Pancreas (tissue), 10 donors: ENCODE data around the gene FBXW4. TPM values are rescaled to one million over a fixed set of nuclear protein-coding genes. Genes with fewer than 3 reads are reported as not detected.

ENCODE experiments used
- ATAC-seq, 4 donors: fragments of 200-7000 bp; cut with Tn5 transposase; one replicate each; pipeline versions ENCODE4 v1.8.0 to v1.9.1; 2020; ENCODE audit warnings: mild to moderate bottlenecking in 4 of 4, moderate library complexity in 4 of 4
- DNase-seq, 6 donors: peaks; one replicate each; pipeline ENCODE4 v3.0.0-alpha.2; 2020
- FAIRE-seq: peaks from 2 replicates; lab custom pipeline; 2012; peaks lifted over from hg19 to GRCh38; lab: Jason Lieb, UNC
- H3K27ac ChIP-seq, 4 donors: fragments of 200-600 bp; sonication (generic); 1 replicate in 3 of 4; 2 replicates in 1 of 4; pipeline versions ENCODE4 v1.5.0 to v1.8.0; 2020
- H3K27me3 ChIP-seq, 4 donors: fragments of 200-600 bp; one replicate each; pipeline ENCODE4 v1.8.0; 2021
- H3K36me3 ChIP-seq, 3 donors: fragments of 200-600 bp; sonication (generic) in 1 of 3; one replicate each; pipeline versions ENCODE4 v1.5.0 to v1.8.0; 2020 to 2021
- H3K4me1 ChIP-seq, 3 donors: fragments of 200-600 bp; one replicate each; pipeline ENCODE4 v1.8.0; 2021
- H3K4me3 ChIP-seq, 4 donors: fragments of 200-600 bp; sonication (generic) in 2 of 4; one replicate each; pipeline versions ENCODE4 v1.5.0 to v1.8.0; 2020 to 2021
- H3K9me3 ChIP-seq, 4 donors: fragments of 200-600 bp; one replicate each; pipeline ENCODE4 v1.8.0; 2021
- CTCF ChIP-seq, 4 donors: fragments of 200-600 bp; sonication (generic) in 3 of 4; IDR thresholded peaks; one replicate each; pipeline versions ENCODE4 v1.5.0 to v1.8.0; 2021; ENCODE audit warnings: antibody characterized with exemption in 4 of 4
- WGBS, 2 donors: extraction: QIAGEN DNeasy Blood & Tissue Kit; methylation state at CpG; one replicate each; pipeline ENCODE4 v1.1.7; 2013; 5-methylcytosine and 5-hydroxymethylcytosine counted together
- intact Hi-C, 3 donors: fragments of 100-400 bp; cut with DNase I; formaldehyde crosslinking; loops; one replicate each; pipeline versions ENCODE4 v1.11.1 to v1.14.2; 2022
- polyA plus RNA-seq, 2 donors: library from polyadenylated mRNA; stranded (reverse); fragments of 200-250 nt; gene quantifications; one replicate each; pipeline ENCODE4 v1.2.3, GENCODE V29; 2013
- total RNA-seq, 6 donors: library from RNA; stranded (reverse); fragmentation: NEBNext Ultra II Directional in 4 of 6; extraction: Animal tissue kit (Norgen Biotek cat#: 25700) in 4 of 6; gene quantifications; one replicate each; pipeline versions ENCODE4 v1.2.1 to v1.2.4, GENCODE V29; 2021 to 2023
- donor health status: healthy with polysubstance abuse.
- donor health status: DM: no; HTN: no; CAD: no; lungs with moderate emphysema.
- donor health status: DM: no; HTN: no; CAD: no.
- donor health status: control.
- donor health status: control.
- donor health status: Bipolar disorder and iron deficiency.
- donor health status: DM: yes; HTN: yes; CAD: no.
- donor health status: DM: no; HTN: no; CAD: no.
- donor health status: DM: no; HTN: no; CAD: no.
- donor health status: DM: yes; HTN: yes; CAD: no.

The FBXW4 gene
- total and polyA plus RNA-seq, 8 donors, result 32.3 to 49.4 (median 40.0) TPM

DNA sequence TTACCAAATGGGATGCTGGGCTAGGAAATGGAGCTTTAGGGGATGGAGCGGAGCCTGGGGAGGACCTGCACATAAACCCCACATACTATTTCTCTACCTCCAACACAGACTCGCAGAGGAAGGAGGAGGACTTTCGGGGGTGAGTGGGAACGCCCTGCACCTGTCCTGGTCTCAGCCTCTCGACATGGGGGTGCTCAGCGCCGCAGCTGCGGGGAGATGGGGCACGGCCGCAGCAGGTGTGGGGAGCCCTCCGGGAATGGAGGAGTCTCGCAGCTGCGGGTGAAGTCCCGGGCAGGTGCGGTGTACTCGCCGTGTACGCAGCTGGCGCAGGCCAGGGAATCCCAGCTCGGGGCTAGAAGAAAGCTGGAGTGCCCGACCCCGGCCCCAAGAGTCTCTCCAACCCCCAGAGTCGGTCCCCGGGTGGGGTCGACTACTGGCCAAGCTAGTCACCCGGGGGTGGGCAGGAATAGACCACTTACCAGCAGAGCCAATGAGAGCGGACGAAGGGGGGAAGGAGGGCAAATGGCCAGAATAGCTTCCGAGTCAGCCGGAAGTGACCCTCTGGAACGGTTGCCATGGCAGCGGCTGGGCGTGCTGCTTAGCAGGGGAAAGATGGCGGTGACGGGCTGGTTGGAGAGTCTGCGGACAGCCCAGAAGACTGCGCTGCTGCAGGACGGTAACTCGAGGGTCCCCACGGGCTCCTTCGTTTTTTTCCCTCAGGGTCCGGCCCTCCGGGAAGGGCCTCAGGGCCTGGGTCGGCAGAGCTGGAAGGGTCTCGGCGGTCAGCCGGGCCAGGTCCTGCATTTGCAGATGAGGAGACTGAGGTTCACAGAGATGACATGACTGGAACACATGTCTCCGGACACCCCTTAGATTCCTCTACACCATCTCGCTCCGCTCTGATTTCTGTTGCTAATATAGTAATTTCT is 107.0 kb downstream of the FBXW4 start, which contains the start of the genes DPCD and POLL:
DPCD (plus strand) TSS at position 597 of the 929 bp plus-strand sequence; CDS start at position 613, 16 bp downstream.
POLL (minus strand) TSS at position 533 of the 929 bp plus-strand sequence. CDS start 897 bp downstream, outside the sequence.
- peaks cover 3 to 8% (median 5%) of the 10 kb centered on the region in 3 donors for H3K4me1 ChIP-seq
- peak within 1 kb of the TSS; percentile 66 to 94 (median 88) for H3K4me3 ChIP-seq
- intact Hi-C loops, result no loop called here
- H3K27me3 ChIP-seq, result no peaks in the 10 kb centered on the region
- no peaks in the 10 kb centered on the region for H3K9me3 ChIP-seq
- ATAC-seq, result peak; percentile 97 to 99 (median 98)
- WGBS, 2 donors, result 0 to 1% methylated on average over 50 of the region's 50 CpGs
- H3K27ac ChIP-seq, result peak within 1 kb of the TSS in 3 of 4 donors; percentile 52 to 69 (median 56)
- H3K36me3 ChIP-seq, result no peaks in the 10 kb centered on the region
- peak; percentile 94 to 99 (median 98) for DNase-seq
- no peak for FAIRE-seq
- no peak for TF ChIP-seq CTCF (IDR thresholded peaks at IDR 0.05)

GRCh38 chr10:101585841-101586240 is 109.1 kb downstream of the FBXW4 start:
- ATAC-seq, result no peak

GRCh38 chr10:101580486-101581399 is 114.2 kb downstream of the FBXW4 start:
- FAIRE-seq (no peak), ATAC-seq (no peak), DNase-seq (no peak)
- H3K9me3 ChIP-seq, result no peaks in the 10 kb centered on the region
- H3K36me3 ChIP-seq, result peaks cover 0 to 16% (median 0%) of the 10 kb centered on the region in 3 donors
- intact Hi-C loops, result no loop called here
- no peaks in the 10 kb centered on the region for H3K4me1 ChIP-seq
- no peak overlapping the region for H3K27ac ChIP-seq
- 87 to 90% methylated on average over 10 of the region's 10 CpGs for WGBS, 2 donors
- TF ChIP-seq CTCF (IDR thresholded peaks at IDR 0.05), result no peak
- no peaks in the 10 kb centered on the region for H3K27me3 ChIP-seq
- H3K4me3 ChIP-seq, result no peak overlapping the region

More at GRCh38 chr10:101585841-101586240, 109.1 kb downstream of the FBXW4 start:
- Histone ChIP-seq H3K27ac (no peak overlapping the region), H3K4me3 (no peak overlapping the region), H3K9me3 (no peaks in the 10 kb centered on the region), H3K4me1 (peaks cover 3 to 8% (median 5%) of the 10 kb centered on the region in 3 donors), H3K36me3 (no peaks in the 10 kb centered on the region), H3K27me3 (no peaks in the 10 kb centered on the region)
- TF ChIP-seq CTCF (IDR thresholded peaks at IDR 0.05), result no peak
- DNase-seq, result no peak
- WGBS, 2 donors, result 93 to 96% methylated on average over 9 of the region's 9 CpGs
- intact Hi-C loops, result no loop called here
- no peak for FAIRE-seq

DNA sequence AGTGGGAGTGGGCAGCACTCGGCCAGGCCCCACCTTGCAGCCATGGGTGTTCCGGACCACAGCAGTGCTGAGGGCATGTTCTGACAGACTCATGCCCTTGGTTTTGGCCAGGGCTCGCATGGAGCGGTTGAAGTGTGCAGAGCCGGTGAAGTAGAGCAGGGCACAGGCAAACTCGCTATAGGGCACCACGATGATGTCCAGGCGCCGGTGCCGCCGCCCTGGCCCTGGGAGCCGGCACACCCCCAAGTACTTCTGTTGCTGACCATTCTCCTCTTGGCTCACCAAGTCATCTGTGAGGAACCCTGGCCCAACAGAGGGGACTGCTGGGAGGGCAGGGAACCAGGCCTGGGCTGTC is 115.5 kb downstream of the FBXW4 start:
- no peaks in the 10 kb centered on the region for H3K4me1 ChIP-seq
- WGBS, 2 donors, result 96 to 99% methylated on average over 12 of the region's 12 CpGs
- no peak overlapping the region for H3K27ac ChIP-seq
- ATAC-seq, result no peak
- FAIRE-seq, result no peak
- no peak for TF ChIP-seq CTCF (IDR thresholded peaks at IDR 0.05)
- H3K36me3 ChIP-seq, result peaks cover 0 to 16% (median 0%) of the 10 kb centered on the region in 3 donors
- no peaks in the 10 kb centered on the region for H3K9me3 ChIP-seq
- no peak overlapping the region for H3K4me3 ChIP-seq
- DNase-seq, result no peak
- H3K27me3 ChIP-seq, result no peaks in the 10 kb centered on the region
- intact Hi-C loops, result loop anchor here in 1 of 3 donors (10.0 kb wide), 2 partner anchors 305 to 365 kb away; no protein-coding TSS in a partner anchor
